Endometrium (tissue), 2 donors: ENCODE measurements around the gene STAT2.
"Not testable (repeated sequence)": the region's sequence is repeated elsewhere in the genome, so short reads cannot be mapped to it uniquely, and the experiment has no call there.

Experiments
- FAIRE-seq: peaks from 2 replicates; lab custom pipeline; 2012; peaks lifted over from hg19 to GRCh38; lab: Jason Lieb, UNC
- donor health status: control.
- donor health status: control.

The STAT2 gene

DNA sequence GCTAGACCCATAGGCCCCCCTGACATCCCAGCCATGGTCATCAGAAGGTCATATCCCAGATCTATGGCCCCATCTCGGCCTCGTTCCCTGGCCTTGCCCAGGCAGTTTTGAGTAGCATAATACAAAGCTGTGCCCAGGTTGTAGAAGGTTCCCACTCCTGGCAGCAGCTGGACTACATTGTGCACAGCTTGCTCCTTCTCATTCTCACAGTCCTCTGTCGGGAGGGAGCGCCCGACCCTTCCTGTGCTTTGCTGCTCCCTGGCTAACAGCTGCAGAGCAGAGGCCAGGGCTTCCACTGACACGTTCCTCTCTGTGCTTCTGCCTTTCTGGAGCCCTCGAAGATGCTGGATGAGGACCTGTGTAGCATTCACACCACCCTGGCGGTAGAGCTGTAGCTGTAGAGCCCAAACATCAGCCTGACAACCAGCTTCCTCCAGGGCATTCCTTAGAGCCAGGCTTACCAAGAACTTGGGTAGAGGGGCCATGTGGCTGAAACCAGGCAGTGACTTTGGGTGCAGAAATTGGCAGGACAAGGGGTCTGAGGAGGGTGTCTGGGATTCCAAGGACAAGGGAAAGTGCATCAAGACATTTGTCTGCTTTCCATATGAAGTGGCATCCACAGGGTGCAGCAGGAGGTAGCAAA, 1.7 kb upstream of the STAT2 start:
- FAIRE-seq = no peak

DNA sequence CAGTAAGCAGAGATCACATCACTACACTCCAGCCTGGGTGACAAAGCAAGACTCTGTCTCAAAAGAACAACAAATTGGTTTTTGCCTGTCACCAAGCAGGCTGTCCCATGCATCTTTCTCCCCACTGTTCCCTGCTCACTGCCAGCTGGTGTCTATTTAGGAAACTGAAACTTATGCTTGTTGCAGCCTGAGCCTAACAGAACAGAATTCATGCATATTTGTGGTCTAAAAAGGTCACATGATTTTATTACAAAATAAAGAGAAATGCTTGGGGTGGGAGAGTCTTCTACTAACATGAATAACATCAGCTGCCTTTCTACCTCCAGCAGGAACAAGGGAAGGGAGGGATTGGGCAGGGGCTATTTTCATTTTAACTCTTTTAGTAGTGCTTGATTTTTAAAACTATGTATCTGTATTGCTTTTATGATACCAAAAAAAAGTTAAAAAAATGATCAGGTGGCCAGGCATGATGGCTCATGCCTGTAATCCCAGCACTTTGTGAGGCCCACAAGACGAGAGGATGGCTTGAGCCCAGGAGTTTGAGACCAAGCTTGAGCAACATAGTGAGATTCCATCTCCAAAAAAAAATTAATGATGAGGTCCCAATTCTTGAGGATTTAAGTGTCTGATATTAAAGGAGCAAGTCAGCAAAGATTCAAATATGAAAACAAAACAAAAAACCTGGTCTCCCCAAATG, 923 bp downstream of the STAT2 start:
- FAIRE-seq = no peak

GRCh38 chr12:56351325-56351724, 8.6 kb downstream of the STAT2 start:
- FAIRE-seq = no peak

- no peak for FAIRE-seq
Observed at GRCh38 chr12:56350662-56351061, 9.2 kb downstream of the STAT2 start.

DNA sequence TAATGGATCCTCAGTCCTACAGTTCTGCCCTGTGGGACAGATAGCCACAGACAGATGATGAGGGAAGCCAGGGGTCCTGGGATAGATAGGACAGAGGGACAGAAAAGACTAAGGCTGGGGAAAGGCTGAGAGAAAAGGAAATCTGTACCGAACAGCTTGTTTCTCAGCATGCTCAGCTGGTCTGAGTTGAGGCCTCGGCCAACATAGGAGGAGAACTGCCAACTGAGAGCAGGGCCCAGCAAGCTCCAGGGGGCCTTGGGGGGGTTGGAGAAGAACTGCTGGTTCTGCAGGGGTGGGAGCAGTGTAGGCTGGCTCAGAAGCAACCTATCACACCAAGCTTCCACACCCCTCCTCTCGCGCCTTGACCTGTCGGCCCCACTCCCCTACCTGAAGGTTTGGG, 11.1 kb downstream of the STAT2 start:
- no peak for FAIRE-seq

DNA sequence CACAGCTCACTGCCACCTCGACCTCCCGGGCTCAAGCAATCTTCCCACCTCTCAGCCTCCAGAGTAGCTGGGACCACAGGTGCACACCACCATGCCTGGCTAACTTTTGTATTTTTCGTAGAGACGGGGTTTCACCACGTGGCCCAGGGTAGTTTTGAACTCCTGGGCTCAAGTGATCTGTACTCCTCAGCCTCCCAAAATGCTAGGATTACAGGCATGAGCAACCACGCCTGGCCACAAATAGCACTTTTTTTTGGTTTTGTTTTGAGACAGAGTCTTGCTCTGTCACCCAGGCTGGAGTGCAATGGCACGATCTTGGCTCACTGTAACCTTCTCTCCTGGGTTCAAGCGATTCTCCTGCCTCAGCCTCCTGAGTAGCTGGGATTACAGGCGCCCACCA, 12.7 kb downstream of the STAT2 start:
- FAIRE-seq = not testable (repeated sequence)

GRCh38 chr12:56346675-56347074, 13.2 kb downstream of the STAT2 start:
- FAIRE-seq = no peak

DNA sequence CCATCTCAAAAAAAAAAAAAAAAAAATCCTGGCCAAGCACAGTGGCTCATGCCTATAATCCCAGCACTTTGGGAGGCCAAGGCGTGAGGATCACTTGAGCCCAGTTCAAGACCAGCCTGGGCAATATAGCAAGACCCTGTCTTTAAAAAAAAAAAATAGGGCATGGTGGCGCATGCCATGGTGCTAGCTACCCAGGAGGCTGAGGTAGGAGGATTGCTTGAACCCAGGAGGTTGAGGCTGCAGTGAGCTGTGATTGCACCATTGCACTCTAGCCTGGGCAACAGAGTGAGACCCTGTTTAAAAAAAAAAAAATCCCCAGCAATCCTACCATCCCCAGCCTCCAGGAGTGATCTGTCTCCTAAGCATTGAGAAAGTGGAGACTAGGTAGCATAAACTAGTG, 17.6 kb downstream of the STAT2 start:
- FAIRE-seq = not testable (repeated sequence)

DNA sequence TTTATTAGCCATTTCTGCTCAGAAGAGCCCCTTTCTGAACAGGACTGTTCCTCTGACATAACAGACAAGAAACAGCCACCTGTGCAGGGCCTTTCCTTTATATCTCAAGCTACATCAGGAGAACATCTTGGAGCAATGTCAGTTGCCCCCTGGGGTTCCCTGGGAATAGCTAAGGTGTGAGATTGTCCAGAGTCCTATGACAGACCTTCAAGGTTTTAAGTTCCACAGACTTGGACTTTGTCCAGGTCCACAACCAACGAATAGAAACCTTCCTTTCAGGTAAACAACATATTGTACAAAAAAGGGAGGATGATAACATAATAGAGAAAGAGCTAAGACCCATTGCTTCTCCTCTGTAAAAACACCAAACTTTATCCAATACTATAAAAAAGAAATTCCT, 18.3 kb downstream of the STAT2 start:
- FAIRE-seq = no peak

DNA sequence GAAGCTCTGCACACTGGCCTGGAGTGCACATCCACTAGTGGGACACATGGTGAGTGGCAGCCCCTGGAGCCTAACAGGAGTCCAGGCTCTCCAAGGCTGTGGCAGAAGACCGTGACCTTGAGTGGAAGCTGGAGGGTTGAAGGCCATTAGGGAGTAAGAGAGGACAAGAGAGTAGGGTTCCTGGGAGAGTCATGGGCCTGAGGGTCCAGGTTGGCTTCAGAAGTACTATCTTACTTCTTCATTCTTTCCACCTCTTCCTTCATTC, 20.8 kb downstream of the STAT2 start:
- no peak for FAIRE-seq

DNA sequence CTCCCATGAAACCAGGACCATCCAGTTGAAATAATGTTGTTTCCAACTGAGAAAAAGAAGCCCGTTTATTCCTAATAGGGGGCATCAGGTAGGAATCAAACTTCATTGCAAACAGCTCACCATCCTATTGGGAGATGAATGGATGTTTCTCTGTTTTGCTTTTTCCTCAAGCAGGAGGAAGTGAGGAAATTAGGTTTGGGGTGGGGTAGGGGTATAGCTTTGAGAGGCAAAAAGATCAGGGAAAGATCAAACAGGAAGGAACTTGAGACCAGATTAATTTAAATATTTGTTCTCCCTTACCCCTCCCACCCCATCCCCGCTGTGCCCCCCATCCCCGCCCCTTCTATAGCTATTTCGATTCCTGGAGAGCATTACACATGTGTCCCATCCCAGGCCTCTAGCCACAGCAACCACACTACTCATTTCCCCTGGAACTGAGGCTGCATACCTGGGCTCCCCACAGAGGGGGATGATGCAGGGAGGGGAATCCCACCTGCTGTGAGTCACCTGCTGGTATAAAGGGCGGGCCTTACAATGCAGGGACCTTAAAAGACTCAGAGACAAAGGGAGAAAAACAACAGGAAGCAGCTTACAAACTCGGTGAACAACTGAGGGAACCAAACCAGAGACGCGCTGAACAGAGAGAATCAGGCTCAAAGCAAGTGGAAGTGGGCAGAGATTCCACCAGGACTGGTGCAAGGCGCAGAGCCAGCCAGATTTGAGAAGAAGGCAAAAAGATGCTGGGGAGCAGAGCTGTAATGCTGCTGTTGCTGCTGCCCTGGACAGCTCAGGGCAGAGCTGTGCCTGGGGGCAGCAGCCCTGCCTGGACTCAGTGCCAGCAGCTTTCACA, 21.4 kb downstream of the STAT2 start, which contains the start of gene IL23A:
Gene IL23A (plus strand): TSS at position 577 of the 850 bp plus-strand sequence. CDS start 161 bp downstream, at position 738.
- FAIRE-seq = no peak

DNA sequence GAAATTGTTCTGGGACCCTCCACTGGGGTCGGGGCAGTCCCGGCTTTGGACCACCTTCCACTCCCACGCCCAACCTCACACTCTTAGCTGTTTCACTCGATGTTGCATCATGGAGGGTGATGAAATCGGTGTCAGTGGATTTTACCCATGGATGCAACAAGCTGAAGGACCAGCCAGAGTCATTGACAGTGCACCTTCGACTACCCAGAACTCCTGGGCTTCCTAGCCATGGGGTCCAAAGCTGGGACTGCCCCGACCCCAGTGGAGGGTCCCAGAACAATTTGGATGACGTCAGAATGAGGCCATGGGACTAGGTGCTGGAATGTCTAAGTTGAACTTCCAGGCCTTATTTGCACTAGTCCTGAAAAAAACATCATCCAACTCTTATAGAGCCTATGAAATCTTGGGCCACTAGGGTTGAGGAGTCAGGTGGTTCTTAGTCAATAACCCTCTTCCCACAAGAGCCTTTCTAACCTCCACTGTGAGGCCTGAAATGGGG, 22.1 kb downstream of the STAT2 start:
- no peak for FAIRE-seq

- FAIRE-seq = no peak
Observed at GRCh38 chr12:56336361-56337167, 23.3 kb downstream of the STAT2 start.

DNA sequence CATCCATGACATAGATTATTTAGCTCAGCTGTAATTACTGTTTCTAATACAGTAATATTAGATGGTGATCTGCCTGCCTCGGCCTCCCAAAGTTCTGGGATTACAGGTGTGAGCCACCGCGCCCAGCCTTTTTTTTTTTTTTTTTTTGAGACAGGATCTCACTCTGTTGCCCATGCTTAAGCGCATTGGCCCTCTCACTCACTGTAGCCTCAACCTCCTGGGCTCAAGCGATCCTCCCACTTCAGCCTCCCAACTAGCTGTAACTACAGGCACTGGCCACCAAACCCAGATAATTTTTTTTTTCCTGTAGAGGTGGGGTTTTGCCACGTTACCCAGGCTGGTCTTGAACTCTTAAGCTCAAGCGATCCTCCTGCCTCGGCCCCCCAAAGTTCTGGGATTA, 24.4 kb downstream of the STAT2 start:
- FAIRE-seq = not testable (repeated sequence)

DNA sequence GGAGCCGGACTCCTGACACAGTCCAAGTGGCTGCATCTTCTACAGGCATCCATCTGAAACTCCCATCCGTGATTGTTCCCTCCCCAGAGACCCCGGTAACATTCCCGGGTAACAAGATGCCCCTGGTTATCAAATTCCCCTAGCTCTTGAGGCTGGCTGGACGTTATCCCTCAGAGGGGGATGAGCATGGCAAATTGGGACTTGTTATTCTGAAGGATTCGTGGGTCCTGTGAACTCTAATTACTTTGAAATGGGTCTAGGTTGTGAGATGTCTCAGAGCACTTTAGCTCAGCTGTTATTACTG, 25.5 kb downstream of the STAT2 start:
- no peak for FAIRE-seq

DNA sequence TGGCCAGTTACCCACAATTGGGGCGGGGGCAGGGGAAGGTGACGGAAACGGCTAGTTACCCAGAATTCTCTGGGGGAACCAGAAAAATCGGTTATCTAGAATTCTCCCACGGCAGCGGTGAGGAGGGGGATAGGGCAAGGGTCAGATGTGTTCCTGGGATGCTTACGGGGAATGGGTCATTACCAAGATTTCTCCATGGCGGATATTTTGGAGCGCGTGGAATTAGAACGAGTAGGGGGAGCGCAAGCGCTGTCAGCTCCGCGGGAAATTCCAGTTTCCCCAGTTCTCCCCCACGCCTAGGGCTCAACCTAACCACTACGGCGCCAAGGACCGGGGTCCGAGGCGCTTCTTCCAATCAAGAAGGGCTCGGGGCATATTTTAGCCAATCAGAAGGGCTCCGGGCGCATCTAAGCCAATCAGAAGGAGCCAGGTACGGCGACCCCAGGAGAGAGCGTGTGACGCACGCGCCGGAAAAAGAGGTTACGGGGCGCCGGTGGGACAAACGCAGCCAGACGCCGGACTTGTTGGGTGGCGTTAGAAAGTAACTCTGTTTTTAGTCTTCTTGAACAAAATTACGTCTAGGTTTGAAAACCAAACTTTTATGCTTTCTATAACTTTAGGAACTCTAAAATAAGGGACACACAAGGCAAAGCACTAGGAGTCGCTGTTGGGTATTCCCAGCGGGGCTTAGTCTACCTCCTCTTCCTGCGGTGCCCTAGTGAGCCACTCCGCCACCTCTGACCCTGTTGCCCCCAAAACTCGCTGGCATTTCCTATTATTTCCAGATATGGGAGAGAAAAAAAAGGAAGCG, 26.0 kb downstream of the STAT2 start, which contains the start of gene PAN2:
Gene PAN2 (minus strand): TSS at position 322 of the 811 bp plus-strand sequence. CDS start 906 bp downstream, outside the sequence.
- peak; percentile 78 for FAIRE-seq

DNA sequence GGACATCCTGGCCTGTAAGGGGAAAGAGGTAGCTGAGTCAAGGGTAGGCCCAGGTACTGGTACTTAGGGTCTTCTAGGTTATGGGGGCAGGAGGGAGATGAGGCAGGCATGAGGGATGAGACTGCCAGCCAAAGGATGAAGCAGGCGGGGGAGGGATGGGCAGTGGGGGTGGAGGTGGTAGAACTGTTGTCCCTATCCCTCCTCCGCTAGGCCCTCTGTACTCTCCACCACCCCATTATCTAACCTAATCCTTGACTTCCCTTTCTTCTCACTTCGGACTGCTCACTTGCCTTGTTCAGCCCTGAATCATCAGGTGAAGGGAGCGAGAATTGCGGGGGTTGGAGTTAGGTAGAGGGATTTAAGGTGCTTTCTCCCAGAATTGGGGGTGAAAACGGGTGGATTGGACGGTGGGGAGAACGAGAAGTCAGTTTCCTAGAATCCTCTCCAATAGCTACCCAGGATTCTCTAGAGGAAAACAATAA, 26.7 kb downstream of the STAT2 start:
- no peak for FAIRE-seq

DNA sequence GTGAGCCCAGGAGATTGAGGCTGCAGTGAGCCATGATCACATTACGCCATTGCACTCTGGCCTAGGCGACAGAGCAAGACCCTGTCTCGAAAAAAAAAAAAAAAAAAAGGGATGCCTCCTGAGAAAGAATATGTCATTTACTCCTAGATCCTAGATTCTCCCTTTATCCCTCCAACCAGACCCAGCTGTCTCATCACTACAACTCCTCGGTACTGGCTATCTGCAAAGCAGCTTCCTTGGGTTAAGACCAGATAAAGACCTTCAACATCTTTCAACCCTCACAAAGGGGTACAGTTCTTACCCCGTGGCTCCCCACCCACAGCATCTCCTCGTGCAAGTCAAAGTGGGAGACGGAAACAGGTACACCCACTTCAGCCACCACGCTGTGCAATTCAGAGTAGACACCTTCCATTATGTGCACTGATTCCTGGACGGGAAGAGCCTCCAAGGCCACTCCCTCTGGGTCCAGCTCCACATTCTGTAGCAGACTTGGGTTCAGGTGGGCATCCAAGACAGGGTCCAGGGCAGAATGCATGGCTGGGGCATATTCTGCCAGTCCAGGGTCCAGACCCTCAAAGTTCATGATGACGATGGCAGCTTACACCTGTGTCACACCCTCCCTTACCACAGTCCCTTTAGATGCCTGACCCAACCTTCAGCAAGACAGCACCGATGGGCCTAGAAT, 27.3 kb downstream of the STAT2 start:
- no peak for FAIRE-seq

- no peak for FAIRE-seq
Observed at GRCh38 chr12:56330936-56331490, 28.9 kb downstream of the STAT2 start.

DNA sequence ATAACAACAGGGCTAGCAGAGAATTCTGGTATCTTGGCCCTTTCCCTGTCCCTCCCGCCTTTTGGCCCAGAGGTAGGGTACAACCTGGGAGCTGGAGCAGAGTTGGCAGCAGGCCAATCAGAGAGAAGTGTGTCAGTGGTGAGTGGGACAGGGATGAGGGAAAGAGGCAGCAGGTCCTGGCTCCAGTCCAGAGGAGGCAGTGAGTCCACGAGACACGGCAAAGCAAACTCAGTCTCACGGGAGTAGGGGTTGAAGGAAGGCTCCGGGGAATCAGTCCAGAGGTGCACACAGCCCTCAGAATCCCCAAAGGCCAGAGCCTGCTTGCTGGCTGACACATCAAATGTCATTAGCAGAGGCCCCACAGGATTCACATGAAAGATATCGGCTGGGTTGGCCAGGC, 33.4 kb downstream of the STAT2 start:
- no peak for FAIRE-seq
